Liver (tissue), 9 donors: ENCODE results near the gene MAPK8IP3. TPM values are rescaled to one million over a fixed set of nuclear protein-coding genes. Genes with fewer than 3 reads are reported as not detected.

Experiments
- DNase-seq: peaks from one replicate; pipeline ENCODE4 v3.0.0-alpha.2; 2017; ENCODE audit warnings: low spot score
- H3K27ac ChIP-seq, 2 donors: one replicate each; pipeline ENCODE4 v1.7.0; 2013; ENCODE audit warnings: inconsistent platforms in 2 of 2, low read length in 2 of 2, control low read depth in 1 of 2, low read depth in 1 of 2, mild to moderate bottlenecking in 1 of 2
- H3K27me3 ChIP-seq, 4 donors: one replicate each; pipeline versions ENCODE4 v1.6.1 to v1.7.0; 2013; ENCODE audit warnings: low read length in 3 of 4, inconsistent platforms in 1 of 4, mild to moderate bottlenecking in 1 of 4, moderate library complexity in 1 of 4; ENCODE audit not compliant: control insufficient read depth in 4 of 4, insufficient read depth in 4 of 4
- H3K36me3 ChIP-seq, 4 donors: one replicate each; pipeline versions ENCODE4 v1.6.1 to v1.7.0; 2013; ENCODE audit warnings: low read length in 3 of 4, mild to moderate bottlenecking in 3 of 4, low read depth in 1 of 4, moderate library complexity in 1 of 4; ENCODE audit not compliant: control insufficient read depth in 4 of 4, insufficient read depth in 3 of 4
- H3K4me1 ChIP-seq, 4 donors: one replicate each; pipeline versions ENCODE4 v1.6.1 to v1.7.0; 2013; ENCODE audit warnings: low read length in 3 of 4, mild to moderate bottlenecking in 3 of 4, moderate library complexity in 1 of 4; ENCODE audit not compliant: control insufficient read depth in 4 of 4, insufficient read depth in 4 of 4
- H3K4me3 ChIP-seq, 3 donors: one replicate each; pipeline versions ENCODE4 v1.6.1 to v1.7.0; 2013; ENCODE audit warnings: low read length in 3 of 3, control low read depth in 1 of 3, low read depth in 1 of 3, mild to moderate bottlenecking in 1 of 3
- H3K9ac ChIP-seq, 2 donors: one replicate each; pipeline ENCODE4 v1.7.0; 2013; ENCODE audit warnings: low read length in 2 of 2, mild to moderate bottlenecking in 2 of 2, moderate library complexity in 2 of 2, control low read depth in 1 of 2, low read depth in 1 of 2
- H3K9me3 ChIP-seq, 4 donors: one replicate each; pipeline versions ENCODE4 v1.6.1 to v1.7.0; 2013; ENCODE audit warnings: low read length in 3 of 4; ENCODE audit not compliant: control insufficient read depth in 4 of 4
- ATF3 ChIP-seq: IDR thresholded peaks from 2 replicates; pipeline ENCODE4 v1.6.1; 2016; ENCODE audit warnings: antibody characterized with exemption
- CTCF ChIP-seq: fragments of 150-350 bp; IDR thresholded peaks from 2 replicates; pipeline ENCODE4 v1.5.1; 2017; ENCODE audit warnings: improper control_type of control experiment, low read depth, low read length; ENCODE audit not compliant: missing input control
- EGR1 ChIP-seq, 2 donors: IDR thresholded peaks; 2 replicates each; pipeline ENCODE4 v1.6.1; 2016 to 2018; ENCODE audit warnings: antibody characterized with exemption in 2 of 2, low read depth in 2 of 2
- FOXA1 ChIP-seq: IDR thresholded peaks from 2 replicates; pipeline ENCODE4 v1.6.1; 2016; ENCODE audit warnings: antibody characterized with exemption
- FOXA2 ChIP-seq: IDR thresholded peaks from 2 replicates; pipeline ENCODE4 v1.6.1; 2016; ENCODE audit warnings: antibody characterized with exemption
- GABPA ChIP-seq, 2 donors: IDR thresholded peaks in 1 of 2; conservative IDR thresholded peaks in 1 of 2; 2 replicates each; pipeline ENCODE4 v1.6.1; 2016; ENCODE audit warnings: antibody characterized with exemption in 2 of 2, mild to moderate bottlenecking in 1 of 2, moderate library complexity in 1 of 2
- HNF4A ChIP-seq, 2 donors: conservative IDR thresholded peaks; 2 replicates each; pipeline ENCODE4 v1.6.1; 2016; ENCODE audit warnings: antibody characterized with exemption in 2 of 2, mild to moderate bottlenecking in 2 of 2
- MAX ChIP-seq: IDR thresholded peaks from 2 replicates; pipeline ENCODE4 v1.6.1; 2016; ENCODE audit warnings: antibody characterized with exemption
- NR2F2 ChIP-seq: IDR thresholded peaks from 2 replicates; pipeline ENCODE4 v1.6.1; 2016; ENCODE audit warnings: antibody characterized with exemption
- RAD21 ChIP-seq, 2 donors: IDR thresholded peaks; 2 replicates each; pipeline ENCODE4 v1.6.1; 2016; ENCODE audit warnings: antibody characterized with exemption in 2 of 2, mild to moderate bottlenecking in 2 of 2
- REST ChIP-seq: IDR thresholded peaks from 2 replicates; pipeline ENCODE4 v1.6.1; 2016; ENCODE audit warnings: antibody characterized with exemption, mild to moderate bottlenecking
- RXRA ChIP-seq, 2 donors: IDR thresholded peaks; 2 replicates each; pipeline ENCODE4 v1.6.1; 2017 to 2018; ENCODE audit warnings: antibody characterized with exemption in 2 of 2, mild to moderate bottlenecking in 1 of 2
- SP1 ChIP-seq: IDR thresholded peaks from 2 replicates; pipeline ENCODE4 v1.6.1; 2018; ENCODE audit warnings: antibody characterized with exemption, mild to moderate bottlenecking
- TAF1 ChIP-seq: conservative IDR thresholded peaks from 2 replicates; pipeline ENCODE4 v1.6.1; 2016; ENCODE audit warnings: antibody characterized with exemption, mild to moderate bottlenecking
- YY1 ChIP-seq: IDR thresholded peaks from 2 replicates; pipeline ENCODE4 v1.6.1; 2016; ENCODE audit warnings: antibody characterized with exemption, mild to moderate bottlenecking
- ZBTB33 ChIP-seq: IDR thresholded peaks from 2 replicates; pipeline ENCODE4 v1.6.1; 2016; ENCODE audit warnings: antibody characterized with exemption
- WGBS: extraction: QIAGEN DNeasy Blood & Tissue Kit; methylation state at CpG from one replicate; pipeline ENCODE4 v1.1.7; 2013; 5-methylcytosine and 5-hydroxymethylcytosine counted together
- polyA plus RNA-seq, 2 donors: library from polyadenylated mRNA; stranded (reverse) in 1 of 2; unstranded in 1 of 2; fragments of 200-250 nt in 1 of 2; fragments of >200 nt in 1 of 2; fragmentation: Nextera tagmentation in 1 of 2; extraction: Ambion mirVana in 1 of 2; gene quantifications; one replicate each; pipeline versions ENCODE4 v1.2.1 to v1.2.3, GENCODE V29; 2013 to 2015
- total RNA-seq, 2 donors: library from RNA; depleted of rRNA; stranded (reverse); fragments of >200 nt; gene quantifications; one replicate each; pipeline ENCODE4 v1.2.3, GENCODE V29; 2014
- donor health status: healthy.
- donor health status: healthy.
- donor health status: healthy.
- donor health status: healthy.
- donor health status: healthy.

Gene MAPK8IP3
- total and polyA plus RNA-seq, 4 donors: 4.1 to 43.0 (median 9.3) TPM

- Histone ChIP-seq H3K9ac (no peak overlapping the region), H3K27ac (no peak overlapping the region), H3K27me3 (no peaks in the 10 kb centered on the region), H3K36me3 (peaks cover 28 to 77% (median 49%) of the 10 kb centered on the region in 4 donors), H3K9me3 (no peaks in the 10 kb centered on the region), H3K4me1 (no peaks in the 10 kb centered on the region), H3K4me3 (no peak overlapping the region)
- WGBS: 94% methylated on average over 2 of the region's 2 CpGs
- TF ChIP-seq MAX: no peak
- TF ChIP-seq CTCF: no peak
- no peak for TF ChIP-seq TAF1
- TF ChIP-seq NR2F2: no peak
- no peak for TF ChIP-seq RAD21 (IDR thresholded peaks at IDR 0.05)
- no peak for TF ChIP-seq GABPA (IDR thresholded peaks at IDR 0.05 in 1 of 2, conservative IDR thresholded peaks at IDR 0.05 in 1 of 2)
- no peak for TF ChIP-seq YY1
- no peak for TF ChIP-seq RXRA (IDR thresholded peaks at IDR 0.05)
- TF ChIP-seq FOXA2: no peak
- no peak for TF ChIP-seq EGR1 (IDR thresholded peaks at IDR 0.05; ENCODE audit: low read depth in 2 of 2)
- TF ChIP-seq ATF3: no peak
- no peak for TF ChIP-seq ZBTB33
- no peak for TF ChIP-seq FOXA1
- TF ChIP-seq SP1: no peak
- no peak for DNase-seq
These were observed 44.2 kb upstream of the MAPK8IP3 start for GRCh38 chr16:1661826-1662225.

GRCh38 chr16:1662543-1662942 lies 43.5 kb upstream of the MAPK8IP3 start:
- Histone ChIP-seq H3K4me1 (no peaks in the 10 kb centered on the region), H3K27me3 (no peaks in the 10 kb centered on the region), H3K27ac (no peak overlapping the region), H3K4me3 (no peak overlapping the region), H3K9ac (no peak overlapping the region), H3K9me3 (no peaks in the 10 kb centered on the region), H3K36me3 (peaks cover 23 to 79% (median 53%) of the 10 kb centered on the region in 4 donors)
- no peak for DNase-seq
- TF ChIP-seq TAF1: no peak
- no peak for TF ChIP-seq CTCF
- no peak for TF ChIP-seq GABPA (IDR thresholded peaks at IDR 0.05 in 1 of 2, conservative IDR thresholded peaks at IDR 0.05 in 1 of 2)
- TF ChIP-seq MAX: no peak
- TF ChIP-seq EGR1 (IDR thresholded peaks at IDR 0.05; ENCODE audit: low read depth in 2 of 2): no peak
- TF ChIP-seq ATF3: no peak
- no peak for TF ChIP-seq REST
- TF ChIP-seq YY1: no peak
- TF ChIP-seq HNF4A (conservative IDR thresholded peaks at IDR 0.05): no peak
- 97% methylated on average over 20 of the region's 20 CpGs for WGBS
